Endodermal cell (in vitro differentiated cells): ENCODE results near the gene LYAR. TPM values are rescaled to one million over a fixed set of nuclear protein-coding genes. Genes with fewer than 3 reads are reported as not detected.

Source experiments
- DNase-seq: peaks from one replicate; pipeline ENCODE4 v3.0.0-alpha.2; 2017
- H3K27ac ChIP-seq: 2 replicates; pipeline ENCODE4 v1.5.1; 2013; ENCODE audit warnings: mild to moderate bottlenecking, low read depth, low read length, moderate library complexity
- H3K27me3 ChIP-seq: 2 replicates; pipeline ENCODE4 v1.6.1; 2013; ENCODE audit warnings: mild to moderate bottlenecking, low read length, moderate library complexity; ENCODE audit not compliant: insufficient read depth, control insufficient read depth, poor library complexity, severe bottlenecking
- H3K36me3 ChIP-seq: 2 replicates; pipeline ENCODE4 v1.7.0; 2013; ENCODE audit warnings: mild to moderate bottlenecking, low read length, moderate library complexity; ENCODE audit not compliant: control insufficient read depth, insufficient read depth
- H3K4me1 ChIP-seq: one replicate; pipeline ENCODE4 v1.7.0; 2013; ENCODE audit warnings: low read length; ENCODE audit not compliant: control insufficient read depth, insufficient read depth
- H3K4me3 ChIP-seq: 2 replicates; pipeline ENCODE4 v1.5.1; 2013; ENCODE audit warnings: mild to moderate bottlenecking, low read length, moderate library complexity
- H3K9ac ChIP-seq: 2 replicates; pipeline ENCODE4 v1.6.1; 2013; ENCODE audit warnings: mild to moderate bottlenecking, low read length, moderate library complexity; ENCODE audit not compliant: poor library complexity, severe bottlenecking; ENCODE audit errors: extremely low read depth
- H3K9me3 ChIP-seq: 2 replicates; pipeline ENCODE4 v1.6.1; 2013; ENCODE audit warnings: mild to moderate bottlenecking, low read length, moderate library complexity; ENCODE audit not compliant: control insufficient read depth
- H3K27ac Mint-ChIP-seq: 2 replicates; pipeline ENCODE4 v1.8.0; 2020; ENCODE audit warnings: mixed read lengths
- H3K27me3 Mint-ChIP-seq: 2 replicates; pipeline ENCODE4 v1.8.0; 2021; ENCODE audit warnings: mild to moderate bottlenecking, mixed read lengths; ENCODE audit not compliant: insufficient read depth
- H3K36me3 Mint-ChIP-seq: 2 replicates; pipeline ENCODE4 v1.8.0; 2020; ENCODE audit warnings: low read depth, mixed read lengths
- H3K4me1 Mint-ChIP-seq: 2 replicates; pipeline ENCODE4 v1.8.0; 2020; ENCODE audit warnings: mixed read lengths
- H3K4me3 Mint-ChIP-seq: 2 replicates; pipeline ENCODE4 v1.8.0; 2020; ENCODE audit warnings: mild to moderate bottlenecking, moderate library complexity, mixed read lengths
- H3K9me3 Mint-ChIP-seq: 2 replicates; pipeline ENCODE4 v1.8.0; 2020; ENCODE audit warnings: mild to moderate bottlenecking, mixed read lengths
- CTCF ChIP-seq: fragments of 200-600 bp; sonication (generic); conservative IDR thresholded peaks from 2 replicates; pipeline ENCODE4 v1.5.0; 2021; ENCODE audit warnings: antibody characterized with exemption, mild to moderate bottlenecking
- WGBS, 2 experiments: methylation state at CpG; one replicate each; pipeline versions ENCODE4 v1.1.5 to v1.1.7; 2013; ENCODE audit warnings: missing lambda C conversion rate in 2 of 2, mixed read lengths in 1 of 2; ENCODE audit not compliant: insufficient coverage in 1 of 2, insufficient read length in 1 of 2; 5-methylcytosine and 5-hydroxymethylcytosine counted together
- total RNA-seq, 2 donors: library from RNA; stranded (reverse); fragmentation: NEBNext Ultra II Directional in 1 of 2; extraction: Animal tissue kit (Norgen Biotek cat#: 25700) in 1 of 2; gene quantifications; 2 replicates in 1 of 2; 3 replicates in 1 of 2; pipeline ENCODE4 v1.2.1, GENCODE V29; 2021

Gene LYAR
- total RNA-seq, 2 donors from 2014 or later: 23.7 to 26.3 TPM

GRCh38 chr4:4281787-4282186 lies 8.2 kb downstream of the LYAR start:
- no peak for DNase-seq
- no peaks in the 10 kb centered on the region for H3K27me3 Mint-ChIP-seq
- Histone ChIP-seq H3K9ac (no peak overlapping the region), H3K4me3 (no peak overlapping the region), H3K4me1 (no peaks in the 10 kb centered on the region), H3K36me3 (peaks cover 85% of the 10 kb centered on the region), H3K27ac (no peak overlapping the region), H3K27me3 (no peaks in the 10 kb centered on the region), H3K9me3 (no peaks in the 10 kb centered on the region)
- WGBS, 2 experiments: 95 to 97% methylated on average over 5 to 6 of the region's 6 CpGs
- no peaks in the 10 kb centered on the region for H3K9me3 Mint-ChIP-seq
- no peak for TF ChIP-seq CTCF
- no peak overlapping the region for H3K27ac Mint-ChIP-seq
- H3K36me3 Mint-ChIP-seq: peaks cover 57% of the 10 kb centered on the region
- no peaks in the 10 kb centered on the region for H3K4me1 Mint-ChIP-seq
- no peak overlapping the region for H3K4me3 Mint-ChIP-seq

- Mint-ChIP-seq H3K27me3 (no peaks in the 10 kb centered on the region), H3K27ac (no peak overlapping the region), H3K4me1 (no peaks in the 10 kb centered on the region), H3K4me3 (no peak overlapping the region), H3K36me3 (peaks cover 60% of the 10 kb centered on the region), H3K9me3 (no peaks in the 10 kb centered on the region)
- 77 to 96% methylated on average over 5 to 6 of the region's 6 CpGs for WGBS, 2 experiments
- no peak for DNase-seq
- Histone ChIP-seq H3K9ac (no peak overlapping the region), H3K9me3 (no peaks in the 10 kb centered on the region), H3K4me1 (no peaks in the 10 kb centered on the region), H3K27ac (no peak overlapping the region), H3K4me3 (no peak overlapping the region), H3K27me3 (no peaks in the 10 kb centered on the region), H3K36me3 (peaks cover 79% of the 10 kb centered on the region)
- TF ChIP-seq CTCF: no peak
Measured at GRCh38 chr4:4277531-4277930, 12.4 kb downstream of the LYAR start.

GRCh38 chr4:4274226-4274625 lies 15.7 kb downstream of the LYAR start:
- 95 to 97% methylated on average over 12 to 14 of the region's 14 CpGs for WGBS, 2 experiments
- no peaks in the 10 kb centered on the region for H3K27me3 ChIP-seq
- no peak overlapping the region for H3K9ac ChIP-seq
- H3K9me3 ChIP-seq: no peaks in the 10 kb centered on the region
- Mint-ChIP-seq H3K4me3 (no peak overlapping the region), H3K4me1 (no peaks in the 10 kb centered on the region), H3K27ac (no peak overlapping the region), H3K27me3 (no peaks in the 10 kb centered on the region), H3K36me3 (peaks cover 58% of the 10 kb centered on the region), H3K9me3 (no peaks in the 10 kb centered on the region)
- no peaks in the 10 kb centered on the region for H3K4me1 ChIP-seq
- H3K36me3 ChIP-seq: peaks cover 74% of the 10 kb centered on the region
- no peak for TF ChIP-seq CTCF
- H3K27ac ChIP-seq: no peak overlapping the region
- H3K4me3 ChIP-seq: no peak overlapping the region
- no peak for DNase-seq
